ENCODE data around the gene TMIGD2.

The TMIGD2 gene

GRCh38 chr19:4284974-4285373, 17.2 kb downstream of the TMIGD2 start:
- TF ChIP-seq REST (IDR thresholded peaks at IDR 0.05; ENCODE audit: insufficient read depth in 1 of 2, low read depth in 2 of 2, low read length in 2 of 2): no peak
- no peak for TF ChIP-seq SIN3A (IDR thresholded peaks at IDR 0.05; ENCODE audit: borderline replicate concordance, insufficient read depth, low read length)
- no peak for TF ChIP-seq TAF1 (IDR thresholded peaks at IDR 0.05; ENCODE audit: borderline replicate concordance, insufficient read depth, low read length)
- no peak for TF ChIP-seq POLR2AphosphoS5 (IDR thresholded peaks at IDR 0.05; ENCODE audit: low read depth, low read length)
- TF ChIP-seq FOXP2 (optimal IDR thresholded peaks at IDR 0.05; ENCODE audit: borderline replicate concordance, extremely low read depth, extremely low read length, insufficient read depth): no peak

GRCh38 chr19:4284176-4284958, 17.8 kb downstream of the TMIGD2 start:
- no peak for TF ChIP-seq FOXP2 (optimal IDR thresholded peaks at IDR 0.05; ENCODE audit: borderline replicate concordance, extremely low read depth, extremely low read length, insufficient read depth)
- TF ChIP-seq TAF1 (IDR thresholded peaks at IDR 0.05; ENCODE audit: borderline replicate concordance, insufficient read depth, low read length): no peak
- TF ChIP-seq SIN3A (IDR thresholded peaks at IDR 0.05; ENCODE audit: borderline replicate concordance, insufficient read depth, low read length): no peak
- TF ChIP-seq REST (IDR thresholded peaks at IDR 0.05; ENCODE audit: insufficient read depth in 1 of 2, low read depth in 2 of 2, low read length in 2 of 2): no peak
- TF ChIP-seq POLR2AphosphoS5 (IDR thresholded peaks at IDR 0.05; ENCODE audit: low read depth, low read length): no peak

GRCh38 chr19:4279530-4280422, 22.4 kb downstream of the TMIGD2 start:
- TF ChIP-seq REST (IDR thresholded peaks at IDR 0.05; ENCODE audit: insufficient read depth in 1 of 2, low read depth in 2 of 2, low read length in 2 of 2): no peak
- TF ChIP-seq POLR2AphosphoS5 (IDR thresholded peaks at IDR 0.05; ENCODE audit: low read depth, low read length): no peak
- TF ChIP-seq TAF1 (IDR thresholded peaks at IDR 0.05; ENCODE audit: borderline replicate concordance, insufficient read depth, low read length): no peak
- no peak for TF ChIP-seq FOXP2 (optimal IDR thresholded peaks at IDR 0.05; ENCODE audit: borderline replicate concordance, extremely low read depth, extremely low read length, insufficient read depth)
- TF ChIP-seq SIN3A (IDR thresholded peaks at IDR 0.05; ENCODE audit: borderline replicate concordance, insufficient read depth, low read length): no peak

DNA sequence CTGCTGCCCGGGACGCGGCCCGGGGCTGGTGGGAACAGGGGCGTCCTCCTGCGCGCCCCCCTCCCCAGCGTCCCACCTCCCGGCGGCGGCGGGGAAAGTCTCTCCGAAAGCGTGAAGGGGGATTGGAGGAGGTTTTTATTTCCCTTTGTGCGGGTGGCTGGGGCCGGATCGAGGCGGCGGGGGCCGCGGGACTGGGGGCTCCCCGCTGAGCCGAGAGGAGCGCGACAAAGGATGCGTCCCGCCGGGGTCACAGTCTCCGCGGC, 23.0 kb downstream of the TMIGD2 start:
- TF ChIP-seq FOXP2 (optimal IDR thresholded peaks at IDR 0.05; ENCODE audit: borderline replicate concordance, extremely low read depth, extremely low read length, insufficient read depth) (no peak), REST (IDR thresholded peaks at IDR 0.05; ENCODE audit: insufficient read depth in 1 of 2, low read depth in 2 of 2, low read length in 2 of 2) (no peak), POLR2AphosphoS5 (IDR thresholded peaks at IDR 0.05; ENCODE audit: low read depth, low read length) (no peak), TAF1 (IDR thresholded peaks at IDR 0.05; ENCODE audit: borderline replicate concordance, insufficient read depth, low read length) (no peak), SIN3A (IDR thresholded peaks at IDR 0.05; ENCODE audit: borderline replicate concordance, insufficient read depth, low read length) (no peak)

Data from PFSK-1 (cell line).